ENCODE data around the gene HNRNPDL. TPM values are rescaled to one million over a fixed set of nuclear protein-coding genes. Genes with fewer than 3 reads are reported as not detected.

The HNRNPDL gene
- total RNA-seq, 1 donor from 2014 or later, result 140 TPM

DNA sequence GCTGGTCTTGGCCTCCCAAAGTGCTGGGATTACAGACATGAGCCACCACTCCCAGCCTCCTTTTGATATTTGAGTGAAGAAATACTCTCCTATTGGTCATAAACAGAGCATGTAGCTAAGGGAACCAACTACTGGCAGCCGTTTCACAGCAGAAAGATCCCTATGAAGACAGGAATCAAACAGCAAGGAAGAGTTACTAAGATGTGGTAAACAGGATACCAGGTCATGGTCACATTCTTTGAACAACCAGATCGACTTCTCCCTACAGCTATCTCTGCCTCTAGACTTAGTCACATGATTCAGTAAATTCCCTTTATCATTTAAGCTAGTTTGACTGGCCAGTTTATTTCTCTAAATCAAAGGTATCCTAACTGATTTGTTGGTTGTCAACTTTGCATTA is 47.5 kb downstream of the HNRNPDL start:
- TF ChIP-seq, protein P1, sequence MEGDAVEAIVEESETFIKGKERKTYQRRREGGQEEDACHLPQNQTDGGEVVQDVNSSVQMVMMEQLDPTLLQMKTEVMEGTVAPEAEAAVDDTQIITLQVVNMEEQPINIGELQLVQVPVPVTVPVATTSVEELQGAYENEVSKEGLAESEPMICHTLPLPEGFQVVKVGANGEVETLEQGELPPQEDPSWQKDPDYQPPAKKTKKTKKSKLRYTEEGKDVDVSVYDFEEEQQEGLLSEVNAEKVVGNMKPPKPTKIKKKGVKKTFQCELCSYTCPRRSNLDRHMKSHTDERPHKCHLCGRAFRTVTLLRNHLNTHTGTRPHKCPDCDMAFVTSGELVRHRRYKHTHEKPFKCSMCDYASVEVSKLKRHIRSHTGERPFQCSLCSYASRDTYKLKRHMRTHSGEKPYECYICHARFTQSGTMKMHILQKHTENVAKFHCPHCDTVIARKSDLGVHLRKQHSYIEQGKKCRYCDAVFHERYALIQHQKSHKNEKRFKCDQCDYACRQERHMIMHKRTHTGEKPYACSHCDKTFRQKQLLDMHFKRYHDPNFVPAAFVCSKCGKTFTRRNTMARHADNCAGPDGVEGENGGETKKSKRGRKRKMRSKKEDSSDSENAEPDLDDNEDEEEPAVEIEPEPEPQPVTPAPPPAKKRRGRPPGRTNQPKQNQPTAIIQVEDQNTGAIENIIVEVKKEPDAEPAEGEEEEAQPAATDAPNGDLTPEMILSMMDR (IDR thresholded peaks at IDR 0.05), result no peak
- ATAC-seq, result no peak
- intact Hi-C loops (cut with DNase I), result no loop called here
- H3K4me3 ChIP-seq, result no peak overlapping the region
- H3K27me3 ChIP-seq (ENCODE audit: low read depth), result no peaks in the 10 kb centered on the region
- no peaks in the 10 kb centered on the region for H3K36me3 ChIP-seq
- H3K4me1 ChIP-seq, result no peaks in the 10 kb centered on the region
- DNase-seq, result no peak
- no peak overlapping the region for H3K27ac ChIP-seq
- no peaks in the 10 kb centered on the region for H3K9me3 ChIP-seq

DNA sequence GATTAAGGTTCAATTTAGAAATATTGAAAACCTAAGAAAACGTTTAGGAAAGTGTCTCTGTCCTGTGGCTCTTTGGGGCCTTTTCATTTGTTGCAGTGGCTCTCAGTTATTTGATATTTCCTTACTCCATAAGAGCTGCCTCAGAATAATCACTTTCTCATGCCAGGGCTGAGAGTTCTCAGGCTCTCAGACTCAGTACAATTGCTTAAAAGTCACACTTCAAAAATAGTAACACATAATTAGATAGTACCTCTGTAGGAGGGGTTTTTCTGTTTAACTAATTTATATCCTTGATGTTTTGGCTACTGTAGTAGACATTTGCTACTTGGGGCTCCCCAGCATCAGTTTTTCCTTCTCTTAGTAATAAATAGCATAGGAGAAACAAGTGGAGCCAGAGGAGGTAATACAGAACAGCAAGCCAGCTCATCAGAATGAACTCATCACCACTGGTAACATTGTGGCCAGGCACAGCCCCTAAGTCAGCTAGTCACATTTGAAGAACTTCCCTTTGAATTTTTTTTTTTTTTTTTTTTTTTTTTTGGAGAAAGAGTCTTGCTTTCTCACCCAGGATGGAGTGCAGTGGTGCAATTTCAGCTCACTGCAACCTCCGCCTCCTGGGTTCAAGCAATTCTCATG is 48.5 kb downstream of the HNRNPDL start:
- ATAC-seq (no peak), DNase-seq (no peak)
- no peaks in the 10 kb centered on the region for H3K9me3 ChIP-seq
- TF ChIP-seq, protein P1 (IDR thresholded peaks at IDR 0.05), result no peak
- H3K4me1 ChIP-seq, result no peaks in the 10 kb centered on the region
- no peaks in the 10 kb centered on the region for H3K27me3 ChIP-seq (ENCODE audit: low read depth)
- no peak overlapping the region for H3K4me3 ChIP-seq
- intact Hi-C loops (cut with DNase I), result no loop called here
- H3K27ac ChIP-seq, result no peak overlapping the region
- H3K36me3 ChIP-seq, result no peaks in the 10 kb centered on the region

DNA sequence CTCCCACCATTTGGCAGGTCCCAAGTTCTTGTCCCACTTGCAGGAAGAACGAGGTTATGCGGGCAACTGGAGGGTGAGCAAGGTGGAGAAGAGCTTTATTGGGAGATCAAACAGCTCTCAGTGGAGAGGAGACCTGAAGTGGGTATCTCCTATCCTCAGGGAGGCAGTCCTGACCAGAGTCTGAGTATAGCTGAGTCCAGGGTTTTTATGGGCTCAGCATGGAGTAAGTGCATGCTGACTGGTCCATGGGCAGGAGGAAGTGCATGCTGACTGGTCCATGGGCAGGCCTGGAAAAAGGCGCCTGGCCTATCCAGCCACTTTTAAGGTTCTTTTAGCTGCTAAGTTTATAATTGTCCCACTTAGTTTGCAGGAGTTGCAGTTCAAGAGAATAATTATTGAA is 49.0 kb downstream of the HNRNPDL start:
- ATAC-seq (no peak), DNase-seq (no peak)
- H3K27me3 ChIP-seq (ENCODE audit: low read depth), result no peaks in the 10 kb centered on the region
- H3K9me3 ChIP-seq, result no peaks in the 10 kb centered on the region
- H3K4me3 ChIP-seq, result no peak overlapping the region
- TF ChIP-seq, protein P1 (IDR thresholded peaks at IDR 0.05), result no peak
- intact Hi-C loops (cut with DNase I), result no loop called here
- peaks cover under 1% of the 10 kb centered on the region for H3K4me1 ChIP-seq
- H3K36me3 ChIP-seq, result no peaks in the 10 kb centered on the region
- no peak overlapping the region for H3K27ac ChIP-seq

DNA sequence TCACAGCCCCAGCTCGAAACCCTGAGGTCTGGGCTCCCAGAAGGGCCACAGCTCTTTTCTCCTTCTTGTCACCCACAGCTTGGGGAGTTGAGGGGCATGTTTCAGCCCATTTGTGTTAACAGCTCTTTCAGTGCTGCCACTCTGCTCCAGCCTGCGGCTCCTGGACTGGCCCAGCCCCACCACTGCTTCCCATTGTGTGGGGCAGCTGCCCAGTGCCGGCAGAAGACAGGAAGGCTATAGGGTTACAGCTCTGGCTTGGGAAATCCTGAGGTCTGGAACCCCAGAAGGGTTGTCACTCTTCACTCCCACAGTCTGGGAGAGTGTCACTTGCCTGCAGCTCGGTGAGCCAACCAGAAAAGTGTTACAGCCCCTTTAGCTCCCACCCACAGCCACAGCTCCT is 49.4 kb downstream of the HNRNPDL start:
- intact Hi-C loops (cut with DNase I), result no loop called here
- H3K4me3 ChIP-seq, result no peak overlapping the region
- no peak for DNase-seq

DNA sequence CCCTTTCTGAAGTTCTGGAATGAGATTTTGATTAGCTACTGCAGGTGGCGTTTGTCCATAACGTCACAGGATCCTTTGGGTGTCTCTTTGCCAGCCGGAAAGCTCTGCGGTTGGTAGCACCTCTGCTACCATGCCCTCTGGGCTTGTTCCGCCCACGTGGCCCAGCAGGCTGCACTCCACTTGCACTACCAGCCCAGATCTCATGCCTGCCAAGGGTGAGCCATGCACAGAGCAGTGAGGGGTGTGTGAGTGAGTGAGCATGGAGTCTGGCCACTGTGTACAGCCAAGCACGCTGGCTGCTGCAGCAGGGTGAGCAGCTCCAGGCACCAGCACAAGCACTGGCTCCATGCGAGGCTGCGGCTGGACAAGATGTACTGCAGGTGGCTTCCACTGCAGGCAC is 49.9 kb downstream of the HNRNPDL start:
- TF ChIP-seq, protein P1 (IDR thresholded peaks at IDR 0.05), result no peak
- DNase-seq (no peak), ATAC-seq (peak in 1 of 2 donors; percentile 41)

More for the DNA sequence above, 49.4 kb downstream of the HNRNPDL start:
- no peaks in the 10 kb centered on the region for H3K36me3 ChIP-seq
- H3K9me3 ChIP-seq, result no peaks in the 10 kb centered on the region
- no peaks in the 10 kb centered on the region for H3K27me3 ChIP-seq (ENCODE audit: low read depth)
- ATAC-seq, result peak in 1 of 2 donors; percentile 16
- no peak overlapping the region for H3K27ac ChIP-seq
- H3K4me1 ChIP-seq, result peaks cover 5% of the 10 kb centered on the region
- TF ChIP-seq, protein P1 (IDR thresholded peaks at IDR 0.05), result no peak

More for the DNA sequence above, 49.9 kb downstream of the HNRNPDL start:
- peaks cover 10% of the 10 kb centered on the region for H3K4me1 ChIP-seq
- H3K9me3 ChIP-seq, result no peaks in the 10 kb centered on the region
- no peaks in the 10 kb centered on the region for H3K27me3 ChIP-seq (ENCODE audit: low read depth)
- intact Hi-C loops (cut with DNase I), result no loop called here
- no peak overlapping the region for H3K4me3 ChIP-seq
- no peak overlapping the region for H3K27ac ChIP-seq
- no peaks in the 10 kb centered on the region for H3K36me3 ChIP-seq

Data from lower lobe of right lung (tissue), 2 donors.